Stimulated activated naive CD4-positive, alpha-beta T cell (primary cell): ENCODE data around the gene RNF112.

Experiments used
- DNase-seq, 6 experiments: peaks; one replicate each; lab custom pipeline; 2025; lab: John Stamatoyannopoulos, UW

The RNF112 gene

GRCh38 chr17:19410875-19411620, at the start of gene RNF112:
TSS of gene RNF112 (plus strand) at chr17:19411232. CDS start at chr17:19411409, 177 bp downstream.
- no peak for DNase-seq

- no peak for DNase-seq
Observed at GRCh38 chr17:19361326-19361725, 49.7 kb upstream of the RNF112 start.

- no peak for DNase-seq
Observed at GRCh38 chr17:19361944-19362276, 49.1 kb upstream of the RNF112 start.

- peak; percentile 93 to 100 (median 95) for DNase-seq
Observed at GRCh38 chr17:19362277-19363113, 48.5 kb upstream of the RNF112 start, which contains the start of gene B9D1. TSS of gene B9D1 (minus strand) at chr17:19362723. CDS start at chr17:19362569, 154 bp downstream.

- DNase-seq: no peak
Observed at GRCh38 chr17:19363114-19363438, 48.0 kb upstream of the RNF112 start.

GRCh38 chr17:19363460-19364035, 47.5 kb upstream of the RNF112 start:
- no peak for DNase-seq

- DNase-seq: no peak
Observed at GRCh38 chr17:19364699-19365498, 46.1 kb upstream of the RNF112 start.

GRCh38 chr17:19365499-19365817, 45.6 kb upstream of the RNF112 start:
- DNase-seq: no peak

- no peak for DNase-seq
Observed at GRCh38 chr17:19365833-19366636, 45.0 kb upstream of the RNF112 start.

GRCh38 chr17:19366637-19366972, 44.4 kb upstream of the RNF112 start:
- no peak for DNase-seq

GRCh38 chr17:19368229-19368628, 42.8 kb upstream of the RNF112 start:
- no peak for DNase-seq

GRCh38 chr17:19369107-19369778, 41.8 kb upstream of the RNF112 start:
- DNase-seq: no peak

- DNase-seq: no peak
Observed at GRCh38 chr17:19369846-19370492, 41.1 kb upstream of the RNF112 start.

- DNase-seq: no peak
Observed at GRCh38 chr17:19370493-19370960, 40.5 kb upstream of the RNF112 start.

- DNase-seq: no peak
Observed at GRCh38 chr17:19371259-19372010, 39.6 kb upstream of the RNF112 start.

GRCh38 chr17:19372011-19372370, 39.0 kb upstream of the RNF112 start:
- no peak for DNase-seq

- no peak for DNase-seq
Observed at GRCh38 chr17:19372439-19372838, 38.6 kb upstream of the RNF112 start.

GRCh38 chr17:19372866-19373504, 38.0 kb upstream of the RNF112 start:
- no peak for DNase-seq

GRCh38 chr17:19374136-19374535, 36.9 kb upstream of the RNF112 start:
- no peak for DNase-seq
